Loucy (cell line): ENCODE results near the gene SLC24A1.

Experiments
- CTCF ChIP-seq: fragments of 200-600 bp; sonication (generic); conservative IDR thresholded peaks from 2 replicates; pipeline ENCODE4 v1.5.1; 2014; ENCODE audit warnings: mild to moderate bottlenecking, antibody characterized with exemption, low read length
- EZH2phosphoT487 ChIP-seq: fragments of 200-600 bp; IDR thresholded peaks from 2 replicates; pipeline ENCODE4 v1.6.1; 2018; ENCODE audit warnings: antibody characterized with exemption, mild to moderate bottlenecking, moderate library complexity, borderline replicate concordance

- TF ChIP-seq CTCF: no peak
- TF ChIP-seq EZH2phosphoT487: no peak
Observed at GRCh38 chr15:65675551-65675950, 53.8 kb downstream of the SLC24A1 start.
